ENCODE measurements around the gene TSPAN14.

- TF ChIP-seq CTCF (IDR thresholded peaks at IDR 0.05; ENCODE audit: low read depth, low read length): no peak
- TF ChIP-seq MAX (IDR thresholded peaks at IDR 0.05; ENCODE audit: low read depth, low read length): no peak
Observed at GRCh38 chr10:80517416-80518142, 63.5 kb downstream of the TSPAN14 start.

Data from NB4 (cell line).